Caco-2 (cell line): ENCODE results near the gene MTM1. TPM values are rescaled to one million over a fixed set of nuclear protein-coding genes. Genes with fewer than 3 reads are reported as not detected.

Experiments
- BruUV-seq: library from RNA; stranded (reverse); fragments of 400-500 nt; replicated peaks from 2 replicates; lab custom pipeline; 2021; lab: Mats Ljungman, UMichigan
- CTCF ChIA-PET: fragments of 300-600 bp; sonication (Branson Sonifier 250); formaldehyde crosslinking; loops from one replicate; lab custom pipeline; 2022; ENCODE audit warnings: antibody characterized with exemption; lab: Charles Lee
- POLR2A ChIA-PET: fragments of 300-600 bp; sonication (Branson Sonifier 250); formaldehyde crosslinking; loops from one replicate; lab custom pipeline; 2022; ENCODE audit warnings: antibody characterized with exemption; lab: Charles Lee
- DNase-seq, 2 experiments: peaks; one replicate each; pipeline versions ENCODE4 v3.0.0 to v3.0.0-alpha.2; 2020 to 2022
- H3K27me3 ChIP-seq: replicated peaks from 2 replicates; pipeline ENCODE4 v1.6.0; 2011; ENCODE audit warnings: low read length; ENCODE audit not compliant: control insufficient read depth, insufficient read depth
- H3K36me3 ChIP-seq: 2 replicates; pipeline ENCODE4 v1.5.1; 2011; ENCODE audit warnings: low read length; ENCODE audit not compliant: control insufficient read depth, insufficient read depth
- H3K4me1 ChIP-seq: fragments of 250-450 bp; sonication (Bioruptor Pico); 2 replicates; pipeline ENCODE4 v1.5.1; 2020; ENCODE audit warnings: mild to moderate bottlenecking
- H3K4me3 ChIP-seq: 2 replicates; pipeline ENCODE4 v1.5.1; 2011; ENCODE audit warnings: low read depth, mild to moderate bottlenecking, control low read depth, low read length
- H3K9me3 ChIP-seq: fragments of 250-450 bp; sonication (Bioruptor Pico); 2 replicates; pipeline ENCODE4 v1.5.1; 2020; ENCODE audit warnings: mild to moderate bottlenecking, moderate library complexity
- H3K27ac Mint-ChIP-seq: one replicate; pipeline ENCODE4 v1.8.0; 2022; ENCODE audit warnings: mixed read lengths; ENCODE audit not compliant: unreplicated experiment
- H3K27me3 Mint-ChIP-seq: one replicate; pipeline ENCODE4 v1.8.0; 2022; ENCODE audit warnings: mixed read lengths; ENCODE audit not compliant: insufficient read depth, unreplicated experiment
- H3K36me3 Mint-ChIP-seq: one replicate; pipeline ENCODE4 v1.8.0; 2022; ENCODE audit warnings: mild to moderate bottlenecking, mixed read lengths; ENCODE audit not compliant: insufficient read depth, unreplicated experiment
- H3K4me1 Mint-ChIP-seq: one replicate; pipeline ENCODE4 v1.8.0; 2022; ENCODE audit warnings: low read depth, mixed read lengths; ENCODE audit not compliant: unreplicated experiment
- H3K4me3 Mint-ChIP-seq: one replicate; pipeline ENCODE4 v1.8.0; 2022; ENCODE audit warnings: mild to moderate bottlenecking, moderate library complexity, mixed read lengths; ENCODE audit not compliant: unreplicated experiment
- H3K9me3 Mint-ChIP-seq: one replicate; pipeline ENCODE4 v1.8.0; 2022; ENCODE audit warnings: mixed read lengths; ENCODE audit not compliant: unreplicated experiment
- CTCF ChIP-seq, 2 experiments: fragments of 200-600 bp in 1 of 2; IDR thresholded peaks; 1 replicate in 1 of 2; 2 replicates in 1 of 2; pipeline versions ENCODE4 v1.5.1 to v1.8.0; 2011 to 2022; ENCODE audit warnings: antibody characterized with exemption in 1 of 2, control low read depth in 1 of 2, inconsistent platforms in 1 of 2, low read depth in 1 of 2, low read length in 1 of 2, mild to moderate bottlenecking in 1 of 2, moderate library complexity in 1 of 2; ENCODE audit not compliant: insufficient read depth in 1 of 2, severe bottlenecking in 1 of 2, unreplicated experiment in 1 of 2
- intact Hi-C: fragments of 100-400 bp; cut with micrococcal nuclease; formaldehyde crosslinking; loops from one replicate; pipeline ENCODE4 v1.10.0; 2022; ENCODE audit not compliant: unreplicated experiment
- total RNA-seq: library from RNA; stranded (reverse); gene quantifications from 2 replicates; pipeline ENCODE4 v1.2.3, GENCODE V29; 2022

MTM1 gene
- total RNA-seq, 1 experiment from 2014 or later: 9.7 TPM

GRCh38 chrX:150587585-150588503, 19.4 kb downstream of the MTM1 start:
- Mint-ChIP-seq H3K36me3 (no peaks in the 10 kb centered on the region), H3K4me3 (no peak overlapping the region), H3K9me3 (no peaks in the 10 kb centered on the region), H3K27ac (no peak overlapping the region), H3K4me1 (no peaks in the 10 kb centered on the region), H3K27me3 (no peaks in the 10 kb centered on the region)
- no peaks in the 10 kb centered on the region for H3K27me3 ChIP-seq
- intact Hi-C loops: loop anchor here (1.0 kb wide), 1 partner anchor 44 kb away; no protein-coding TSS in a partner anchor
- no peaks in the 10 kb centered on the region for H3K4me1 ChIP-seq
- DNase-seq: peak in 1 of 2 experiments; percentile 28
- no peaks in the 10 kb centered on the region for H3K9me3 ChIP-seq
- BruUV-seq: no TSS peak
- ChIA-PET POLR2A (no interaction called here), CTCF (interaction anchor here (0.7 kb wide), 1 partner anchor 39 kb away, joined by 3 read pairs; no protein-coding TSS in a partner anchor)
- peak; percentile 52 to 65 for TF ChIP-seq CTCF (IDR thresholded peaks at IDR 0.05; ENCODE audit: insufficient read depth in 1 of 2, low read depth in 1 of 2, low read length in 1 of 2, severe bottlenecking in 1 of 2, unreplicated experiment in 1 of 2)
- H3K4me3 ChIP-seq: no peak overlapping the region
- H3K36me3 ChIP-seq: no peaks in the 10 kb centered on the region

GRCh38 chrX:150594584-150594983, 26.2 kb downstream of the MTM1 start:
- H3K9me3 Mint-ChIP-seq: no peaks in the 10 kb centered on the region
- no TSS peak for BruUV-seq
- intact Hi-C loops: no loop called here

GRCh38 chrX:150599226-150599625, 30.8 kb downstream of the MTM1 start:
- intact Hi-C loops: no loop called here
- Histone ChIP-seq H3K27me3 (no peaks in the 10 kb centered on the region), H3K9me3 (no peaks in the 10 kb centered on the region), H3K4me1 (no peaks in the 10 kb centered on the region), H3K4me3 (no peak overlapping the region), H3K36me3 (no peaks in the 10 kb centered on the region)
- BruUV-seq: no TSS peak
- POLR2A ChIA-PET: no interaction called here
- H3K4me1 Mint-ChIP-seq: no peaks in the 10 kb centered on the region
- no peak overlapping the region for H3K4me3 Mint-ChIP-seq
- no peaks in the 10 kb centered on the region for H3K9me3 Mint-ChIP-seq
- CTCF ChIA-PET: no interaction called here
- H3K36me3 Mint-ChIP-seq: peaks cover 8% of the 10 kb centered on the region
- no peak for DNase-seq
- TF ChIP-seq CTCF (IDR thresholded peaks at IDR 0.05; ENCODE audit: insufficient read depth in 1 of 2, low read depth in 1 of 2, low read length in 1 of 2, severe bottlenecking in 1 of 2, unreplicated experiment in 1 of 2): no peak
- H3K27me3 Mint-ChIP-seq: no peaks in the 10 kb centered on the region
- no peak overlapping the region for H3K27ac Mint-ChIP-seq

More at GRCh38 chrX:150594584-150594983, 26.2 kb downstream of the MTM1 start:
- Mint-ChIP-seq H3K27ac (no peak overlapping the region), H3K36me3 (no peaks in the 10 kb centered on the region), H3K4me1 (no peaks in the 10 kb centered on the region), H3K27me3 (no peaks in the 10 kb centered on the region), H3K4me3 (no peak overlapping the region)
- H3K27me3 ChIP-seq: no peaks in the 10 kb centered on the region
- POLR2A ChIA-PET: no interaction called here
- CTCF ChIA-PET: no interaction called here
- no peaks in the 10 kb centered on the region for H3K9me3 ChIP-seq
- TF ChIP-seq CTCF (IDR thresholded peaks at IDR 0.05; ENCODE audit: insufficient read depth in 1 of 2, low read depth in 1 of 2, low read length in 1 of 2, severe bottlenecking in 1 of 2, unreplicated experiment in 1 of 2): no peak
- no peaks in the 10 kb centered on the region for H3K36me3 ChIP-seq
- DNase-seq: no peak
- no peak overlapping the region for H3K4me3 ChIP-seq
- H3K4me1 ChIP-seq: no peaks in the 10 kb centered on the region
